Lower leg skin (tissue), 3 donors: ENCODE data around the gene KNTC1.

Experiments used
- POLR2A ChIP-seq, 2 donors: fragments of 450-650 bp; IDR thresholded peaks; one replicate each; pipeline ENCODE4 v1.6.1; 2016 to 2017; ENCODE audit warnings: antibody characterized with exemption in 2 of 2, mild to moderate bottlenecking in 1 of 2, moderate library complexity in 1 of 2
- TF ChIP-seq, protein P1 (sequence below), 3 donors: fragments of 450-650 bp; IDR thresholded peaks; one replicate each; pipeline ENCODE4 v1.5.1; 2016; ENCODE audit warnings: antibody characterized with exemption in 3 of 3, mild to moderate bottlenecking in 3 of 3, moderate library complexity in 2 of 3

DNA sequence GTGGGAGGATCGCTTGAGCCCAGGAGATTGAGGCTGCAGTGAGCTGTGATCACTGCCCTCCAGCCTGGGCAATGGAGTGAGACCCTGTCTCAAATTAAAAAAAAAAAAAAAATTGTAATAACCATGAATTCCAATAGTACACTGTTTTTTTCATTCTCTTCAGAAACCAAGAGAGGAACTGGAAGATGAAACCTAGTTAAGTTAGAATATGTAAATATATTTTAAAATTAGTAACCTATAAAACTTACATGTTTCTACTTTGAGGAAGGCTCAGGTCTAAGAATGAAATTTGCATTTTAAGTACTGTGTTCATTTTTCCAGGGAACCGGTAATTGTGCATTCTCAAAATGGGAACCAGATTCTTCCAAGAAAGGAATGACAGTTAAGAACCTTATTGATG is 18.8 kb downstream of the KNTC1 start:
- TF ChIP-seq, protein P1, sequence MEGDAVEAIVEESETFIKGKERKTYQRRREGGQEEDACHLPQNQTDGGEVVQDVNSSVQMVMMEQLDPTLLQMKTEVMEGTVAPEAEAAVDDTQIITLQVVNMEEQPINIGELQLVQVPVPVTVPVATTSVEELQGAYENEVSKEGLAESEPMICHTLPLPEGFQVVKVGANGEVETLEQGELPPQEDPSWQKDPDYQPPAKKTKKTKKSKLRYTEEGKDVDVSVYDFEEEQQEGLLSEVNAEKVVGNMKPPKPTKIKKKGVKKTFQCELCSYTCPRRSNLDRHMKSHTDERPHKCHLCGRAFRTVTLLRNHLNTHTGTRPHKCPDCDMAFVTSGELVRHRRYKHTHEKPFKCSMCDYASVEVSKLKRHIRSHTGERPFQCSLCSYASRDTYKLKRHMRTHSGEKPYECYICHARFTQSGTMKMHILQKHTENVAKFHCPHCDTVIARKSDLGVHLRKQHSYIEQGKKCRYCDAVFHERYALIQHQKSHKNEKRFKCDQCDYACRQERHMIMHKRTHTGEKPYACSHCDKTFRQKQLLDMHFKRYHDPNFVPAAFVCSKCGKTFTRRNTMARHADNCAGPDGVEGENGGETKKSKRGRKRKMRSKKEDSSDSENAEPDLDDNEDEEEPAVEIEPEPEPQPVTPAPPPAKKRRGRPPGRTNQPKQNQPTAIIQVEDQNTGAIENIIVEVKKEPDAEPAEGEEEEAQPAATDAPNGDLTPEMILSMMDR (IDR thresholded peaks at IDR 0.05) = no peak
- TF ChIP-seq POLR2A (IDR thresholded peaks at IDR 0.05) = no peak
